Osteocyte (in vitro differentiated cells): ENCODE data around the gene SUCO. TPM values are rescaled to one million over a fixed set of nuclear protein-coding genes. Genes with fewer than 3 reads are reported as not detected.

Experiments used
- DNase-seq: peaks from one replicate; pipeline ENCODE4 v3.0.0; 2021; ENCODE audit warnings: mixed read lengths; ENCODE audit not compliant: unreplicated experiment; ENCODE audit errors: extremely low spot score
- H3K27ac Mint-ChIP-seq: one replicate; pipeline ENCODE4 v1.8.0; 2021; ENCODE audit warnings: mild to moderate bottlenecking, mixed read lengths; ENCODE audit not compliant: unreplicated experiment
- H3K27me3 Mint-ChIP-seq: one replicate; pipeline ENCODE4 v1.8.0; 2021; ENCODE audit warnings: mixed read lengths; ENCODE audit not compliant: unreplicated experiment
- H3K36me3 Mint-ChIP-seq: one replicate; pipeline ENCODE4 v1.8.0; 2021; ENCODE audit warnings: mixed read lengths; ENCODE audit not compliant: unreplicated experiment
- H3K4me1 Mint-ChIP-seq: one replicate; pipeline ENCODE4 v1.8.0; 2021; ENCODE audit warnings: mixed read lengths; ENCODE audit not compliant: unreplicated experiment
- H3K4me3 Mint-ChIP-seq: one replicate; pipeline ENCODE4 v1.8.0; 2021; ENCODE audit warnings: mild to moderate bottlenecking, moderate library complexity, mixed read lengths; ENCODE audit not compliant: unreplicated experiment
- H3K9me3 Mint-ChIP-seq: one replicate; pipeline ENCODE4 v1.8.0; 2021; ENCODE audit warnings: mixed read lengths; ENCODE audit not compliant: unreplicated experiment
- CTCF ChIP-seq: fragments of 200-600 bp; sonication (generic); IDR thresholded peaks from 2 replicates; pipeline ENCODE4 v1.5.0; 2021; ENCODE audit warnings: antibody characterized with exemption, mild to moderate bottlenecking, moderate library complexity
- total RNA-seq: library from RNA; stranded (reverse); gene quantifications from 2 replicates; pipeline ENCODE4 v1.2.1, GENCODE V29; 2021

Gene SUCO
- total RNA-seq, 1 donor from 2014 or later = 30.4 TPM

GRCh38 chr1:172640111-172640510 lies 107.2 kb downstream of the SUCO start:
- H3K4me1 Mint-ChIP-seq = peaks cover 29% of the 10 kb centered on the region
- H3K27me3 Mint-ChIP-seq = no peaks in the 10 kb centered on the region
- DNase-seq = no peak
- H3K4me3 Mint-ChIP-seq = no peak overlapping the region
- peaks cover 3% of the 10 kb centered on the region for H3K9me3 Mint-ChIP-seq
- no peak for TF ChIP-seq CTCF
- no peaks in the 10 kb centered on the region for H3K36me3 Mint-ChIP-seq
- H3K27ac Mint-ChIP-seq = no peak overlapping the region

GRCh38 chr1:172641492-172641891 lies 108.5 kb downstream of the SUCO start:
- H3K27ac Mint-ChIP-seq = no peak overlapping the region
- H3K36me3 Mint-ChIP-seq = no peaks in the 10 kb centered on the region
- peaks cover 29% of the 10 kb centered on the region for H3K4me1 Mint-ChIP-seq
- peaks cover 3% of the 10 kb centered on the region for H3K9me3 Mint-ChIP-seq
- DNase-seq = no peak
- TF ChIP-seq CTCF = no peak
- H3K27me3 Mint-ChIP-seq = no peaks in the 10 kb centered on the region
- no peak overlapping the region for H3K4me3 Mint-ChIP-seq

GRCh38 chr1:172642970-172643369 lies 110.0 kb downstream of the SUCO start:
- no peak for DNase-seq
- TF ChIP-seq CTCF = no peak
- no peak overlapping the region for H3K4me3 Mint-ChIP-seq
- H3K4me1 Mint-ChIP-seq = peaks cover 29% of the 10 kb centered on the region
- H3K27me3 Mint-ChIP-seq = no peaks in the 10 kb centered on the region
- H3K36me3 Mint-ChIP-seq = no peaks in the 10 kb centered on the region
- no peak overlapping the region for H3K27ac Mint-ChIP-seq
- no peaks in the 10 kb centered on the region for H3K9me3 Mint-ChIP-seq

- H3K4me3 Mint-ChIP-seq = no peak overlapping the region
- H3K27me3 Mint-ChIP-seq = no peaks in the 10 kb centered on the region
- no peaks in the 10 kb centered on the region for H3K36me3 Mint-ChIP-seq
- no peak overlapping the region for H3K27ac Mint-ChIP-seq
- DNase-seq = no peak
- no peaks in the 10 kb centered on the region for H3K9me3 Mint-ChIP-seq
- TF ChIP-seq CTCF = no peak
- peaks cover 10% of the 10 kb centered on the region for H3K4me1 Mint-ChIP-seq
Measured at GRCh38 chr1:172646653-172647052, 113.7 kb downstream of the SUCO start.

- H3K36me3 Mint-ChIP-seq = no peaks in the 10 kb centered on the region
- no peak for DNase-seq
- H3K4me3 Mint-ChIP-seq = no peak overlapping the region
- no peak for TF ChIP-seq CTCF
- no peaks in the 10 kb centered on the region for H3K9me3 Mint-ChIP-seq
- H3K27ac Mint-ChIP-seq = no peak overlapping the region
- H3K4me1 Mint-ChIP-seq = peaks cover 10% of the 10 kb centered on the region
- H3K27me3 Mint-ChIP-seq = no peaks in the 10 kb centered on the region
Measured at GRCh38 chr1:172647110-172647564, 114.2 kb downstream of the SUCO start.
